ENCODE results near the gene TENM3.

Gene TENM3

GRCh38 chr4:182671231-182671630 lies 428.0 kb downstream of the TENM3 start:
- no peaks in the 10 kb centered on the region for H3K36me3 ChIP-seq (ENCODE audit: low read length)
- no peaks in the 10 kb centered on the region for H3K9me2 ChIP-seq (replicated peaks; ENCODE audit: insufficient read depth, low read length)
- TF ChIP-seq EZH2phosphoT487 (conservative IDR thresholded peaks at IDR 0.05; ENCODE audit: low read length) (no peak), CTCF (IDR thresholded peaks at IDR 0.05; ENCODE audit: insufficient read depth, low read length, poor library complexity, severe bottlenecking) (no peak)
- H3K4me3 ChIP-seq (ENCODE audit: insufficient read depth, low read length, poor library complexity, severe bottlenecking): no peak overlapping the region
- no peaks in the 10 kb centered on the region for H3K27me3 ChIP-seq (ENCODE audit: low read length)
- no peaks in the 10 kb centered on the region for H3F3A ChIP-seq (ENCODE audit: insufficient read depth)
- H2AFZ ChIP-seq (ENCODE audit: low read depth, low read length, severe bottlenecking): no peak overlapping the region
- H3K79me2 ChIP-seq (ENCODE audit: insufficient read depth, low read length): no peaks in the 10 kb centered on the region
- H3K9ac ChIP-seq (ENCODE audit: low read length): no peak overlapping the region
- H3K9me3 ChIP-seq (ENCODE audit: insufficient read depth, low read length): no peaks in the 10 kb centered on the region
- no peak overlapping the region for H3K4me2 ChIP-seq (ENCODE audit: low read depth, low read length, poor library complexity, severe bottlenecking)
- no peak overlapping the region for H3K27ac ChIP-seq (ENCODE audit: low read depth, low read length)
- no peaks in the 10 kb centered on the region for H4K20me1 ChIP-seq (ENCODE audit: low read depth, low read length)

- Histone ChIP-seq H2AFZ (ENCODE audit: low read depth, low read length, severe bottlenecking) (no peak overlapping the region), H3K4me2 (ENCODE audit: low read depth, low read length, poor library complexity, severe bottlenecking) (no peak overlapping the region), H3K27me3 (ENCODE audit: low read length) (no peaks in the 10 kb centered on the region), H3K9me2 (replicated peaks; ENCODE audit: insufficient read depth, low read length) (no peaks in the 10 kb centered on the region), H3K4me3 (ENCODE audit: insufficient read depth, low read length, poor library complexity, severe bottlenecking) (no peak overlapping the region), H3K27ac (ENCODE audit: low read depth, low read length) (no peak overlapping the region), H3K79me2 (ENCODE audit: insufficient read depth, low read length) (no peaks in the 10 kb centered on the region), H3K9ac (ENCODE audit: low read length) (no peak overlapping the region), H3K9me3 (ENCODE audit: insufficient read depth, low read length) (no peaks in the 10 kb centered on the region), H4K20me1 (ENCODE audit: low read depth, low read length) (no peaks in the 10 kb centered on the region), H3F3A (ENCODE audit: insufficient read depth) (no peaks in the 10 kb centered on the region), H3K36me3 (ENCODE audit: low read length) (no peaks in the 10 kb centered on the region)
- TF ChIP-seq EZH2phosphoT487 (conservative IDR thresholded peaks at IDR 0.05; ENCODE audit: low read length): no peak
- TF ChIP-seq CTCF (IDR thresholded peaks at IDR 0.05; ENCODE audit: insufficient read depth, low read length, poor library complexity, severe bottlenecking): no peak
These were observed 428.5 kb downstream of the TENM3 start for GRCh38 chr4:182671749-182672148.

- no peak overlapping the region for H2AFZ ChIP-seq (ENCODE audit: low read depth, low read length, severe bottlenecking)
- H3K4me2 ChIP-seq (ENCODE audit: low read depth, low read length, poor library complexity, severe bottlenecking): no peak overlapping the region
- H3K79me2 ChIP-seq (ENCODE audit: insufficient read depth, low read length): no peaks in the 10 kb centered on the region
- no peaks in the 10 kb centered on the region for H4K20me1 ChIP-seq (ENCODE audit: low read depth, low read length)
- H3K27ac ChIP-seq (ENCODE audit: low read depth, low read length): no peak overlapping the region
- H3K9me2 ChIP-seq (replicated peaks; ENCODE audit: insufficient read depth, low read length): no peaks in the 10 kb centered on the region
- H3K9ac ChIP-seq (ENCODE audit: low read length): no peak overlapping the region
- H3K4me3 ChIP-seq (ENCODE audit: insufficient read depth, low read length, poor library complexity, severe bottlenecking): no peak overlapping the region
- no peak for TF ChIP-seq EZH2phosphoT487 (conservative IDR thresholded peaks at IDR 0.05; ENCODE audit: low read length)
- TF ChIP-seq CTCF (IDR thresholded peaks at IDR 0.05; ENCODE audit: insufficient read depth, low read length, poor library complexity, severe bottlenecking): no peak
- no peaks in the 10 kb centered on the region for H3K36me3 ChIP-seq (ENCODE audit: low read length)
- H3F3A ChIP-seq (ENCODE audit: insufficient read depth): no peaks in the 10 kb centered on the region
- no peaks in the 10 kb centered on the region for H3K27me3 ChIP-seq (ENCODE audit: low read length)
- no peaks in the 10 kb centered on the region for H3K9me3 ChIP-seq (ENCODE audit: insufficient read depth, low read length)
These were observed 435.4 kb downstream of the TENM3 start for GRCh38 chr4:182678590-182678989.
